Thoracic aorta (tissue), 2 donors: ENCODE results near the gene BTAF1. TPM values are rescaled to one million over a fixed set of nuclear protein-coding genes. Genes with fewer than 3 reads are reported as not detected.

Source experiments
- ATAC-seq: fragments of 150-250 bp; one replicate; pipeline ENCODE4 v1.8.0; 2017; ENCODE audit warnings: low read depth; ENCODE audit not compliant: insufficient number of reproducible peaks, low FRiP score
- DNase-seq: peaks from one replicate; pipeline ENCODE4 v3.0.0-alpha.2; 2020; ENCODE audit warnings: low spot score
- H3K27ac ChIP-seq, 2 donors: fragments of 200-600 bp; sonication (generic); 1 replicate in 1 of 2; 2 replicates in 1 of 2; pipeline ENCODE4 v1.5.1; 2016; ENCODE audit warnings: mild to moderate bottlenecking in 2 of 2, moderate library complexity in 2 of 2
- H3K27me3 ChIP-seq: fragments of 200-600 bp; sonication (generic); replicated peaks from 2 replicates; pipeline ENCODE4 v1.6.0; 2016; ENCODE audit warnings: mild to moderate bottlenecking; ENCODE audit not compliant: insufficient read depth
- H3K36me3 ChIP-seq: fragments of 200-600 bp; sonication (generic); one replicate; pipeline ENCODE4 v1.5.1; 2016
- H3K4me1 ChIP-seq, 2 donors: fragments of 200-600 bp; sonication (generic); 1 replicate in 1 of 2; 2 replicates in 1 of 2; pipeline versions ENCODE4 v1.5.1 to v1.6.0; 2016; ENCODE audit warnings: low read depth in 2 of 2, mild to moderate bottlenecking in 1 of 2; ENCODE audit not compliant: control insufficient read depth in 1 of 2
- H3K4me3 ChIP-seq: fragments of 200-600 bp; sonication (generic); 2 replicates; pipeline ENCODE4 v1.5.1; 2016; ENCODE audit warnings: mild to moderate bottlenecking
- H3K9me3 ChIP-seq: fragments of 200-600 bp; sonication (generic); 2 replicates; pipeline ENCODE4 v1.5.1; 2016
- CTCF ChIP-seq: fragments of 200-600 bp; sonication (generic); IDR thresholded peaks from one replicate; pipeline ENCODE4 v1.5.1; 2019; ENCODE audit warnings: antibody characterized with exemption
- total RNA-seq, 2 donors: library from RNA; depleted of rRNA; stranded (reverse); fragments of >200 nt; gene quantifications; one replicate each; pipeline versions ENCODE4 v1.1.0 to v1.2.3, GENCODE V29; 2016

BTAF1 gene
- total RNA-seq, 2 donors from 2014 or later = 55.4 to 72.2 TPM

- ATAC-seq = peak; percentile 78
- H3K36me3 ChIP-seq = no peaks in the 10 kb centered on the region
- peak; percentile 15 for DNase-seq
- no peaks in the 10 kb centered on the region for H3K9me3 ChIP-seq
- TF ChIP-seq CTCF = no peak
- peak overlapping the region; percentile 85 to 87 for H3K27ac ChIP-seq
- peaks cover 14 to 40% of the 10 kb centered on the region in 2 donors for H3K4me1 ChIP-seq
- peak overlapping the region; percentile 58 for H3K4me3 ChIP-seq
- H3K27me3 ChIP-seq = no peaks in the 10 kb centered on the region
Observed at GRCh38 chr10:91883549-91884444, 39.8 kb upstream of the BTAF1 start.

- H3K27me3 ChIP-seq = no peaks in the 10 kb centered on the region
- H3K4me3 ChIP-seq = peak overlapping the region; percentile 58
- H3K4me1 ChIP-seq = peaks cover 14 to 40% of the 10 kb centered on the region in 2 donors
- no peaks in the 10 kb centered on the region for H3K36me3 ChIP-seq
- no peak for ATAC-seq
- no peak for DNase-seq
- TF ChIP-seq CTCF = no peak
- no peaks in the 10 kb centered on the region for H3K9me3 ChIP-seq
- H3K27ac ChIP-seq = peak overlapping the region; percentile 85 to 87
Observed at GRCh38 chr10:91884536-91884935, 39.0 kb upstream of the BTAF1 start.

- no peak for TF ChIP-seq CTCF
- no peak for ATAC-seq
- no peak overlapping the region for H3K4me3 ChIP-seq
- H3K9me3 ChIP-seq = no peaks in the 10 kb centered on the region
- H3K4me1 ChIP-seq = peaks cover 14 to 33% of the 10 kb centered on the region in 2 donors
- no peaks in the 10 kb centered on the region for H3K36me3 ChIP-seq
- DNase-seq = no peak
- H3K27ac ChIP-seq = peak overlapping the region; percentile 85 to 87
- H3K27me3 ChIP-seq = no peaks in the 10 kb centered on the region
Observed at GRCh38 chr10:91885362-91886079, 38.0 kb upstream of the BTAF1 start.

- TF ChIP-seq CTCF = no peak
- peaks cover 14 to 28% of the 10 kb centered on the region in 2 donors for H3K4me1 ChIP-seq
- H3K27me3 ChIP-seq = no peaks in the 10 kb centered on the region
- DNase-seq = no peak
- peak overlapping the region; percentile 54 to 76 for H3K27ac ChIP-seq
- H3K4me3 ChIP-seq = peak overlapping the region; percentile 81
- no peaks in the 10 kb centered on the region for H3K36me3 ChIP-seq
- ATAC-seq = no peak
- no peaks in the 10 kb centered on the region for H3K9me3 ChIP-seq
Observed at GRCh38 chr10:91886954-91887271, 36.7 kb upstream of the BTAF1 start.
